Adrenal gland (tissue), 12 donors: Measurements from ENCODE around the gene PTER. TPM values are rescaled to one million over a fixed set of nuclear protein-coding genes. Genes with fewer than 3 reads are reported as not detected.
A peak's percentile ranks its signal among the peaks of the same experiment; 100 is the strongest.

ENCODE experiments used
- DNase-seq, 7 donors: peaks; one replicate each; pipeline ENCODE4 v3.0.0-alpha.2; 2019 to 2020
- H3K27ac ChIP-seq, 5 donors: fragments of 200-600 bp; sonication (generic) in 4 of 5; 1 replicate in 3 of 5; 2 replicates in 2 of 5; pipeline versions ENCODE4 v1.5.1 to v1.8.0; 2016 to 2020; ENCODE audit warnings: mild to moderate bottlenecking in 1 of 5
- H3K27me3 ChIP-seq: fragments of 200-600 bp; 2 replicates; pipeline ENCODE4 v1.8.0; 2021
- H3K36me3 ChIP-seq, 2 donors: fragments of 200-600 bp; replicated peaks in 1 of 2; 1 replicate in 1 of 2; 2 replicates in 1 of 2; pipeline versions ENCODE4 v1.5.1 to v1.8.0; 2018 to 2022
- H3K4me1 ChIP-seq, 2 donors: fragments of 200-600 bp; replicated peaks in 1 of 2; 1 replicate in 1 of 2; 2 replicates in 1 of 2; pipeline versions ENCODE4 v1.5.1 to v1.8.0; 2018 to 2021
- H3K4me3 ChIP-seq, 4 donors: fragments of 200-600 bp; sonication (generic) in 3 of 4; one replicate each; pipeline ENCODE4 v1.5.1; 2016 to 2018
- H3K9me3 ChIP-seq, 3 donors: fragments of 200-600 bp; sonication (generic) in 1 of 3; replicated peaks in 1 of 3; 1 replicate in 2 of 3; 2 replicates in 1 of 3; pipeline versions ENCODE4 v1.5.1 to v1.8.0; 2016 to 2021
- CTCF ChIP-seq, 6 experiments: fragments of 450-650 bp in 4 of 6; fragments of 200-600 bp in 2 of 6; sonication (generic) in 1 of 6; IDR thresholded peaks; 1 replicate in 5 of 6; 2 replicates in 1 of 6; pipeline versions ENCODE4 v1.5.1 to v1.8.0; 2016 to 2021; ENCODE audit warnings: antibody characterized with exemption in 6 of 6, mild to moderate bottlenecking in 2 of 6, moderate library complexity in 1 of 6
- POLR2A ChIP-seq, 2 donors: fragments of 450-650 bp; IDR thresholded peaks; one replicate each; pipeline ENCODE4 v1.6.1; 2017; ENCODE audit warnings: antibody characterized with exemption in 2 of 2, mild to moderate bottlenecking in 2 of 2, moderate library complexity in 1 of 2
- WGBS, 4 donors: extraction: QIAGEN DNeasy Blood & Tissue Kit in 2 of 4; methylation state at CpG; one replicate each; pipeline versions ENCODE4 v1.1.5 to v1.1.7; 2013 to 2017; 5-methylcytosine and 5-hydroxymethylcytosine counted together
- intact Hi-C, 2 donors: fragments of 100-400 bp; cut with DNase I; formaldehyde crosslinking; loops; one replicate each; pipeline versions ENCODE4 v1.14.1 to v1.15.0; 2022 to 2023
- polyA plus RNA-seq, 3 donors: library from polyadenylated mRNA; stranded (reverse); fragments of 200-250 nt in 2 of 3; fragments of 350-450 nt in 1 of 3; fragmentation: Illumina TruSeq in 1 of 3; extraction: RNeasy Lipid Tissue Mini Kit (QIAGEN cat#74804) in 1 of 3; gene quantifications; one replicate each; pipeline ENCODE4 v1.2.3, GENCODE V29; 2013 to 2014
- small RNA-seq, 2 donors: library from RNA; depleted of rRNA; stranded (forward); fragments of <200 nt; gene quantifications; one replicate each; pipeline ENCODE3, GENCODE V24; 2016
- total RNA-seq, 9 donors: library from RNA; depleted of rRNA in 4 of 9; stranded (reverse); fragments of >200 nt in 4 of 9; fragments of 120-200 nt in 1 of 9; fragmentation: NEBNext Ultra II Directional in 1 of 9; extraction: Animal tissue kit (Norgen Biotek cat#: 25700) in 1 of 9; gene quantifications; one replicate each; pipeline versions ENCODE4 v1.1.0 to v1.2.4, GENCODE V29; 2013 to 2023
- donor health status: healthy with polysubstance abuse.
- donor health status: Bipolar disorder and iron deficiency.
- donor health status: DM: yes; HTN: yes; CAD: no.
- donor health status: DM: no; HTN: no; CAD: no.
- donor health status: DM: no; HTN: no; CAD: no.
- donor health status: DM: yes; HTN: yes; CAD: no.

The PTER gene
- total and polyA plus RNA-seq, 12 donors: 2.1 to 26.9 (median 13.1) TPM

- intact Hi-C loops: loop anchor here in 1 of 2 donors (10.0 kb wide), 1 partner anchor 640 kb away; no protein-coding TSS in a partner anchor
- Histone ChIP-seq H3K36me3 (no peaks in the 10 kb centered on the region), H3K27me3 (no peaks in the 10 kb centered on the region), H3K27ac (no peak overlapping the region), H3K4me1 (no peaks in the 10 kb centered on the region), H3K9me3 (no peaks in the 10 kb centered on the region), H3K4me3 (no peak overlapping the region)
- 26 to 32% (median 28%) methylated on average over 7 of the region's 7 CpGs for WGBS, 4 donors
- TF ChIP-seq CTCF (IDR thresholded peaks at IDR 0.05) (peak; percentile 53 to 67 (median 60)), POLR2A (IDR thresholded peaks at IDR 0.05) (no peak)
- DNase-seq: peak in 4 of 7 donors; percentile 10 to 24 (median 16)
Measured at GRCh38 chr10:16545116-16545736, 108.4 kb downstream of the PTER start.

GRCh38 chr10:16547973-16548372 is 111.2 kb downstream of the PTER start:
- no peak overlapping the region for H3K27ac ChIP-seq
- H3K4me3 ChIP-seq: no peak overlapping the region
- H3K4me1 ChIP-seq: no peaks in the 10 kb centered on the region
- no peaks in the 10 kb centered on the region for H3K36me3 ChIP-seq
- no peak for DNase-seq
- intact Hi-C loops: loop anchor here in 1 of 2 donors (10.0 kb wide), 1 partner anchor 643 kb away; no protein-coding TSS in a partner anchor
- WGBS, 4 donors: 78 to 85% (median 84%) methylated on average over 4 of the region's 4 CpGs
- no peaks in the 10 kb centered on the region for H3K9me3 ChIP-seq
- TF ChIP-seq POLR2A (IDR thresholded peaks at IDR 0.05) (no peak), CTCF (IDR thresholded peaks at IDR 0.05) (no peak)
- no peaks in the 10 kb centered on the region for H3K27me3 ChIP-seq

DNA sequence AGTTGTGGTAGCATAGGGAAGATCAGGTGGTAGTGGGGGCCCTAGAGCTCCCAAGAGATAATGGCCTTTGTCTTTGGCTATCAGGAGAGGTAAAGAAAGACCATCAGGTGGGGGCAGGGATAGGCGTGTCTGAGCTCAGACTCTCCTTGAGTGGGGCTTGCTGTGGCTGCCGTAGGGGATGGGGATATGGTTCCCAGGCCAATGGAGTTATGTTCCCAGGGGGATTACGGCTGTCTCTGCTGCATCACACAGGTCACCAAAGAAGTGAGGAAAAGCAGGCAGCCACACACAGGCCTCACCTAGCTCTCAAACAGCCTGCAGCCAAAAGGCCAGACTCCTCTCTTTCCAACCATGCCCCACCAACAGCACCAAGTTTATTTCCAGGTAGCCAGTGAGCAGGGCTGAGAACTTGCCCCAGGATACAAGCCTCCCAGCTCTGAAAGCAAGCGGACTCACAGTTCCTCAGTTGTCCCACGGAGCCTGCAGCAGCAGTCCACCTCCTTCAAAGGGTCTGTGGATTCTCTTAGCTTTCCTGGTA is 122.5 kb downstream of the PTER start:
- Histone ChIP-seq H3K27ac (no peak overlapping the region), H3K9me3 (no peaks in the 10 kb centered on the region), H3K36me3 (no peaks in the 10 kb centered on the region), H3K4me1 (no peaks in the 10 kb centered on the region), H3K4me3 (no peak overlapping the region), H3K27me3 (no peaks in the 10 kb centered on the region)
- intact Hi-C loops: no loop called here
- 68 to 76% (median 74%) methylated on average over 5 of the region's 5 CpGs for WGBS, 4 donors
- no peak for TF ChIP-seq CTCF (IDR thresholded peaks at IDR 0.05)
- no peak for DNase-seq

GRCh38 chr10:16562891-16563290 is 126.1 kb downstream of the PTER start:
- Histone ChIP-seq H3K36me3 (no peaks in the 10 kb centered on the region), H3K9me3 (no peaks in the 10 kb centered on the region), H3K4me3 (no peak overlapping the region), H3K4me1 (no peaks in the 10 kb centered on the region), H3K27me3 (no peaks in the 10 kb centered on the region), H3K27ac (no peak overlapping the region)
- TF ChIP-seq CTCF (IDR thresholded peaks at IDR 0.05): no peak
- TF ChIP-seq POLR2A (IDR thresholded peaks at IDR 0.05): no peak
- intact Hi-C loops: no loop called here
- WGBS, 4 donors: 87 to 92% (median 89%) methylated on average over 6 of the region's 6 CpGs
- no peak for DNase-seq

Small RNAs within 50 kb of the gene (small RNA-seq; reads per million reads assigned to genes)
- gene RNU2-18P: 0 to 0.12 reads per million in 2 donors

Other genes with a start within 250 kb of the PTER start
- 1 to 10 TPM in 1 of 9 donors, under 1 TPM in 4, not detected in 4; 0.11 to 1.3 (median 0.71) TPM for gene C1QL3, start 84.9 kb downstream of the PTER start, total RNA-seq
- under 1 TPM in 1 of 3 donors, not detected in 2; 0.13 TPM for gene C1QL3, start 84.9 kb downstream of the PTER start, polyA plus RNA-seq